SU-DHL-6 (cell line): ENCODE results near the gene LAYN.

Experiments used
- CTCF ChIP-seq: fragments of 200-600 bp; sonication (generic); IDR thresholded peaks from one replicate; pipeline ENCODE4 v1.5.1; 2017; ENCODE audit warnings: antibody characterized with exemption, mild to moderate bottlenecking, low read length, moderate library complexity; ENCODE audit not compliant: insufficient read depth, poor library complexity, severe bottlenecking
- EZH2phosphoT487 ChIP-seq: fragments of 200-600 bp; sonication (generic), shearing (Covaris generic); conservative IDR thresholded peaks from 2 replicates; pipeline ENCODE4 v1.6.1; 2018; ENCODE audit warnings: mild to moderate bottlenecking, antibody characterized with exemption, low read length, moderate library complexity, mixed read lengths

DNA sequence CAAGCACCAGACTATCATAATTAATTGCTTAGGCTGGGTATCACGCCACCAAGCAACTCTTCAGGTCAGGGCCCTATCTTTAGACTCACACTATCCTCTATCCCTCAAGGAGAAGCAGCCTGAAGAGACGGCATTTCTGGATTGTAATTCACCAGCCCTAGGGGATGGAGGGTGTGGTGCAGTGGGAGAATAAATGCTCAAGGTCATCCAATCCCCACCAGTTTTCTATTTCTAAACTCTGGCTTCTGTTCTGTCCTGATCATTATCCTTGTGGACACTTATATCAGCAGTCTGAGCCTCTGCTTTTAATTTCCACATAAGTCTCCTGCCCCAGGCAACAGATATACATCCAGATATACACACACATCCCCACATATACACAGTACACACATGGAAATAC is 48.6 kb downstream of the LAYN start:
- TF ChIP-seq CTCF, result no peak
- TF ChIP-seq EZH2phosphoT487, result no peak
